DND-41 (cell line): ENCODE results near the gene PPM1D.
A peak's percentile ranks its signal among the peaks of the same experiment; 100 is the strongest.
"Not testable (repeated sequence)": the region's sequence is repeated elsewhere in the genome, so short reads cannot be mapped to it uniquely, and the experiment has no call there.

Source experiments
- ATAC-seq: fragments of 200-7000 bp; cut with Tn5 transposase; 3 replicates; pipeline ENCODE4 v1.9.1; 2021; ENCODE audit warnings: low read depth; ENCODE audit not compliant: insufficient read depth
- DNase-seq: peaks from one replicate; pipeline ENCODE4 v3.0.0-alpha.2; 2020
- H2AFZ ChIP-seq: 2 replicates; pipeline ENCODE4 v1.6.0; 2012; ENCODE audit warnings: low read depth, low read length
- H3K27ac ChIP-seq: 2 replicates; pipeline ENCODE4 v1.5.1; 2012; ENCODE audit warnings: low read length, inconsistent platforms
- H3K27me3 ChIP-seq: fragments of 200-600 bp; sonication (generic); 2 replicates; pipeline ENCODE4 v1.6.0; 2012; ENCODE audit warnings: low read length, mild to moderate bottlenecking, inconsistent platforms; ENCODE audit not compliant: insufficient read depth, poor library complexity
- H3K36me3 ChIP-seq: 2 replicates; pipeline ENCODE4 v1.5.1; 2012; ENCODE audit warnings: low read length, inconsistent platforms; ENCODE audit not compliant: insufficient read depth
- H3K4me1 ChIP-seq: 2 replicates; pipeline ENCODE4 v1.5.1; 2012; ENCODE audit warnings: mild to moderate bottlenecking, low read length; ENCODE audit not compliant: insufficient read depth
- H3K4me2 ChIP-seq: 2 replicates; pipeline ENCODE4 v1.6.0; 2012; ENCODE audit warnings: mild to moderate bottlenecking, moderate library complexity, low read length, inconsistent platforms; ENCODE audit not compliant: insufficient read depth
- H3K4me3 ChIP-seq, 2 experiments: fragments of 200-600 bp in 1 of 2; shearing (Covaris generic) in 1 of 2; 2 replicates each; pipeline ENCODE4 v1.5.1; 2012 to 2016; ENCODE audit warnings: inconsistent platforms in 2 of 2, low read length in 2 of 2, mild to moderate bottlenecking in 2 of 2, low read depth in 1 of 2, moderate library complexity in 1 of 2
- H3K79me2 ChIP-seq: 2 replicates; pipeline ENCODE4 v1.6.0; 2012; ENCODE audit warnings: low read length, inconsistent platforms; ENCODE audit not compliant: insufficient read depth
- H3K9ac ChIP-seq: 2 replicates; pipeline ENCODE4 v1.6.0; 2012; ENCODE audit warnings: low read depth, mild to moderate bottlenecking, inconsistent platforms, low read length, moderate library complexity
- H3K9me3 ChIP-seq: 2 replicates; pipeline ENCODE4 v1.5.1; 2012; ENCODE audit warnings: low read length, moderate library complexity, mild to moderate bottlenecking, inconsistent platforms; ENCODE audit not compliant: insufficient read depth, severe bottlenecking
- H4K20me1 ChIP-seq: 2 replicates; pipeline ENCODE4 v1.6.0; 2012; ENCODE audit warnings: low read length; ENCODE audit not compliant: insufficient read depth
- CTCF ChIP-seq: IDR thresholded peaks from 2 replicates; pipeline ENCODE4 v1.5.1; 2012; ENCODE audit warnings: borderline replicate concordance, low read length, moderate library complexity, mild to moderate bottlenecking; ENCODE audit not compliant: poor library complexity, severe bottlenecking; ENCODE audit errors: extremely low read depth
- EZH2 ChIP-seq: IDR thresholded peaks from 3 replicates; pipeline ENCODE4 v1.6.1; 2012; ENCODE audit warnings: borderline replicate concordance, low read depth, mild to moderate bottlenecking, moderate library complexity, low read length, inconsistent platforms; ENCODE audit not compliant: severe bottlenecking

The PPM1D gene

GRCh38 chr17:60671482-60671881 lies 71.5 kb downstream of the PPM1D start:
- peaks cover 5% of the 10 kb centered on the region; the same call in 1 of the 2 replicates for H3K4me1 ChIP-seq
- TF ChIP-seq CTCF, result no peak
- no peak for TF ChIP-seq EZH2
- no peaks in the 10 kb centered on the region for H4K20me1 ChIP-seq
- no peak overlapping the region for H2AFZ ChIP-seq
- H3K4me3 ChIP-seq, result no peak overlapping the region
- no peaks in the 10 kb centered on the region for H3K27me3 ChIP-seq
- ATAC-seq (no peak), DNase-seq (no peak)
- no peaks in the 10 kb centered on the region for H3K9me3 ChIP-seq
- no peak overlapping the region for H3K4me2 ChIP-seq
- no peaks in the 10 kb centered on the region for H3K79me2 ChIP-seq
- no peaks in the 10 kb centered on the region; the same call in 1 of the 2 replicates for H3K36me3 ChIP-seq
- H3K9ac ChIP-seq, result no peak overlapping the region
- no peak overlapping the region for H3K27ac ChIP-seq

- H3K9ac ChIP-seq, H3K79me2 ChIP-seq, H3K9me3 ChIP-seq, ATAC-seq, H4K20me1 ChIP-seq, H3K36me3 ChIP-seq, H3K27ac ChIP-seq, H3K4me2 ChIP-seq, H3K4me3 ChIP-seq, DNase-seq, H3K27me3 ChIP-seq: not testable (repeated sequence)
- Histone ChIP-seq H3K4me1 (peaks cover 19% of the 10 kb centered on the region), H2AFZ (0 out of 2 replicates have a peak overlapping the region, but pooled peaks have one; percentile 9)
Measured at GRCh38 chr17:60674637-60675036, 74.6 kb downstream of the PPM1D start.

- Histone ChIP-seq H3K4me3 (no peak overlapping the region), H3K27ac (no peak overlapping the region), H3K4me2 (no peak overlapping the region), H4K20me1 (no peaks in the 10 kb centered on the region), H2AFZ (no peak overlapping the region), H3K79me2 (no peaks in the 10 kb centered on the region), H3K9ac (no peak overlapping the region), H3K9me3 (no peaks in the 10 kb centered on the region), H3K27me3 (no peaks in the 10 kb centered on the region), H3K36me3 (no peaks in the 10 kb centered on the region), H3K4me1 (peaks cover 19% of the 10 kb centered on the region)
- DNase-seq (no peak), ATAC-seq (no peak)
- TF ChIP-seq CTCF, result no peak
- TF ChIP-seq EZH2, result no peak
Measured at GRCh38 chr17:60675997-60676396, 76.0 kb downstream of the PPM1D start.

GRCh38 chr17:60676758-60677307 lies 76.8 kb downstream of the PPM1D start:
- Histone ChIP-seq H3K4me3 (peak overlapping the region; percentile 46 to 64), H3K4me2 (peak overlapping the region; percentile 74), H3K4me1 (peaks cover 19% of the 10 kb centered on the region), H3K9me3 (no peaks in the 10 kb centered on the region), H3K36me3 (no peaks in the 10 kb centered on the region), H4K20me1 (no peaks in the 10 kb centered on the region), H3K9ac (peak overlapping the region; percentile 64), H2AFZ (peak overlapping the region; percentile 77), H3K27me3 (no peaks in the 10 kb centered on the region), H3K27ac (peak overlapping the region; percentile 45), H3K79me2 (no peaks in the 10 kb centered on the region)
- TF ChIP-seq CTCF (no peak), EZH2 (no peak)
- no peak for DNase-seq
- ATAC-seq, result no peak
